Left ventricle myocardium inferior (tissue), 1 donor: ENCODE measurements around the gene GNG8. TPM values are rescaled to one million over a fixed set of nuclear protein-coding genes. Genes with fewer than 3 reads are reported as not detected.

Experiments
- DNase-seq: peaks from one replicate; pipeline ENCODE4 v3.0.0-alpha.2; 2020
- H3K27ac ChIP-seq: fragments of 200-600 bp; replicated peaks from 2 replicates; pipeline ENCODE4 v1.8.0; 2021
- H3K27me3 ChIP-seq: fragments of 200-600 bp; 2 replicates; pipeline ENCODE4 v1.8.0; 2021; ENCODE audit warnings: low read depth
- H3K36me3 ChIP-seq: fragments of 200-600 bp; 2 replicates; pipeline ENCODE4 v1.8.0; 2021
- H3K4me1 ChIP-seq: fragments of 200-600 bp; 2 replicates; pipeline ENCODE4 v1.8.0; 2021
- H3K4me3 ChIP-seq: fragments of 200-600 bp; 2 replicates; pipeline ENCODE4 v1.8.0; 2021; ENCODE audit warnings: mild to moderate bottlenecking, moderate library complexity
- H3K9me3 ChIP-seq: fragments of 200-600 bp; replicated peaks from 2 replicates; pipeline ENCODE4 v1.8.0; 2021
- intact Hi-C: fragments of 100-400 bp; cut with micrococcal nuclease; formaldehyde crosslinking; loops from one replicate; pipeline ENCODE4 v1.11.0; 2022
- total RNA-seq: library from RNA; stranded (reverse); fragmentation: NEBNext Ultra II Directional; extraction: Animal tissue kit (Norgen Biotek cat#: 25700); gene quantifications from one replicate; pipeline ENCODE4 v1.2.1, GENCODE V29; 2021
- TF ChIP-seq, protein P1 (sequence below): fragments of 200-600 bp; IDR thresholded peaks from 2 replicates; pipeline ENCODE4 v1.8.0; 2021; ENCODE audit warnings: antibody characterized with exemption, mild to moderate bottlenecking, borderline replicate concordance
- donor health status: DM: no; HTN: yes; CAD: no; lungs with severe emphysema.

GNG8 gene
- total RNA-seq, 1 donor from 2014 or later = not detected

DNA sequence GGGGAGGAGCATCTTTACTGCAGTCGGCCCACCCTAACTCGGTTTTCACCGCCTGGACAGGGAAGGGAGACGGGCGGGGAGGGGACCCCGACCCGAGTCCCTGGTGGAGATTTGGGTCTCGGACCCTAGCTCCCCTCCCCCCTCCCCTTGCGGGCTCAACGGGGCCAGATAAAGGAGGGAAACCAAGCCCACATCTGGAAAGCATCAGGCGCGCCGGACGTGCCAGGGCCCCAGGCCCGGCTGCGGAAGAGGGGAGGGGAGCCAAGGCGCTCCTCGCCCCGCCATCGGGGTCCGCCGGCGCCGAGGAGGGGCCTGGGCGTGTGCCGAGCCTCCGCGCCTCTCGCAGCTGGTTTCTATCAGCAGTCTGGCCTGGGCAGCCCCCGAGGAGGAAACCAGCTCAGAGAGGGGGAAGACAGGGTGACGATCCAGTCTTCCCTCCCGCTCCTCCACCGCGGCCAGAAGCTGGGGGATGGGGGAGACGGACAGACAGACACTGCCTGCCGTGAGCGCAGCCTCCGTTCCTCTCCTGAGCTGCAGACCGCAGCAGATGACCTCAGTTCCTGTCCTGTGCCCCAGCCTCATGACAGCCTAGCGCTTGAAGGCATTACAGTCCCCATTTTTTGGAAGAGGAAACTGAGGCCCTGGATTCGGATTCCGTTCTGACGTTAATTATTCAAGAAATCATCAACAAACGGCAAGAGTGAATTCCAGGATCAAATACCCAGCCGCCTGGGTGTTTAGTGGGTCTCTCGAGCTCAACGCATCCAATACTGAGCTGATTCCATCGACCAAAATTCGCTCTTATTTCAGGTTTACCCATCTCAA, 3.6 kb upstream of the GNG8 start:
- H3K9me3 ChIP-seq = no peaks in the 10 kb centered on the region
- intact Hi-C loops = no loop called here
- peaks cover 28% of the 10 kb centered on the region for H3K4me1 ChIP-seq
- peak; percentile 60 for DNase-seq
- no peaks in the 10 kb centered on the region for H3K36me3 ChIP-seq
- TF ChIP-seq, protein P1, sequence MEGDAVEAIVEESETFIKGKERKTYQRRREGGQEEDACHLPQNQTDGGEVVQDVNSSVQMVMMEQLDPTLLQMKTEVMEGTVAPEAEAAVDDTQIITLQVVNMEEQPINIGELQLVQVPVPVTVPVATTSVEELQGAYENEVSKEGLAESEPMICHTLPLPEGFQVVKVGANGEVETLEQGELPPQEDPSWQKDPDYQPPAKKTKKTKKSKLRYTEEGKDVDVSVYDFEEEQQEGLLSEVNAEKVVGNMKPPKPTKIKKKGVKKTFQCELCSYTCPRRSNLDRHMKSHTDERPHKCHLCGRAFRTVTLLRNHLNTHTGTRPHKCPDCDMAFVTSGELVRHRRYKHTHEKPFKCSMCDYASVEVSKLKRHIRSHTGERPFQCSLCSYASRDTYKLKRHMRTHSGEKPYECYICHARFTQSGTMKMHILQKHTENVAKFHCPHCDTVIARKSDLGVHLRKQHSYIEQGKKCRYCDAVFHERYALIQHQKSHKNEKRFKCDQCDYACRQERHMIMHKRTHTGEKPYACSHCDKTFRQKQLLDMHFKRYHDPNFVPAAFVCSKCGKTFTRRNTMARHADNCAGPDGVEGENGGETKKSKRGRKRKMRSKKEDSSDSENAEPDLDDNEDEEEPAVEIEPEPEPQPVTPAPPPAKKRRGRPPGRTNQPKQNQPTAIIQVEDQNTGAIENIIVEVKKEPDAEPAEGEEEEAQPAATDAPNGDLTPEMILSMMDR = no peak
- H3K4me3 ChIP-seq = peak overlapping the region; percentile 63
- peaks cover 35% of the 10 kb centered on the region for H3K27me3 ChIP-seq
- peak overlapping the region; percentile 78 for H3K27ac ChIP-seq

DNA sequence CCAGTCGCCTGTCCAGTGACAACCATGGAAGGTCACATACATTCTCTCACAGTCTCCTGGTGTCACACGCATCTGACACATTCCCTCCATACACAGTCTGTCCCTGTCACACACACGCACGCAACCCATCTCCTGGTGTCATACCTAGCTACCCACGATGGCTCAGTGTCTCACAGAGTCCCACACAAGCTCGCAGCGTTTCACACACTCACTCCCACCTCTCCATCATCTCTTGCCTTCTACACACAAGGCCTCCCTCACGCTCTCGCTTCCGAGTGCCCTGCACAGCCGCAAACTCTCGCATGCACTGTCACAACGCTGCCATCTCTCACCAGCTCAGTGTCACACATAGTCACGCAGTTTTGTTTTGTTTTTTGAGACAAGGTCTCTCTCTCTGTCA, 1.2 kb upstream of the GNG8 start:
- TF ChIP-seq, protein P1 = no peak
- Histone ChIP-seq H3K27ac (no peak overlapping the region), H3K27me3 (peaks cover 54% of the 10 kb centered on the region)

DNA sequence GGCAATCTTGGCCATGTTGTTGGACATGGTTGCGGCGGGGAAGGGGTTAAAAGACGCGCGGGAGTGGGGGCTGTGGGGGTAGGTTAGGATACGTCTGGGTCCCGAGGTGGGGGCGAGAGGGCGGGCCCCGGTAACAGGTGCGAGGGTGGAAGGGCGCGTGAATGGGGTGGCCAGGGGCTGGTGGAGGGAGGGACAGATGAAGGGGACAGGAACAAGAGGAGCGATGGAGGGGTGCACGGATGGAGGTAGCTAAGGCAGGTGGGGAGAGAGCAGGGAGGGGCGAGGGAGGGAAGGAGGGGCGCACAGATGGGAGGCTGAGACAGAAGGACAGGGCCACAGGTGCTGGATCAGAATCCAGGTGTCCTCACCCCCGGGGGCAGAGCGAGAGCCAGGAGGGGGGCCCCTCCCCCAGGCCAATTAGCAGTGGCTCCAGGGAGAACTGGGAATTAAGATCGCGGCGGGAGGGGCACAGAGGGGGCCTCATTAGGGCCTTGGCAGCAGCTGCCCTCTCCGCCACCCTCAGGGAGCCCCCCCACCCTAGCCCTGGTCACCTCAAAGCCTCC, 1.3 kb downstream of the GNG8 start:
- Histone ChIP-seq H3K9me3 (no peaks in the 10 kb centered on the region), H3K27ac (no peak overlapping the region), H3K36me3 (no peaks in the 10 kb centered on the region), H3K27me3 (peaks cover 34% of the 10 kb centered on the region), H3K4me3 (peak overlapping the region; percentile 58), H3K4me1 (peaks cover 45% of the 10 kb centered on the region)
- intact Hi-C loops = no loop called here
- no peak for DNase-seq
- TF ChIP-seq, protein P1 = no peak

More for the DNA sequence above, 1.2 kb upstream of the GNG8 start:
- intact Hi-C loops = no loop called here
- no peak for DNase-seq
- H3K36me3 ChIP-seq = no peaks in the 10 kb centered on the region
- H3K9me3 ChIP-seq = no peaks in the 10 kb centered on the region
- peaks cover 38% of the 10 kb centered on the region for H3K4me1 ChIP-seq
- H3K4me3 ChIP-seq = no peak overlapping the region

DNA sequence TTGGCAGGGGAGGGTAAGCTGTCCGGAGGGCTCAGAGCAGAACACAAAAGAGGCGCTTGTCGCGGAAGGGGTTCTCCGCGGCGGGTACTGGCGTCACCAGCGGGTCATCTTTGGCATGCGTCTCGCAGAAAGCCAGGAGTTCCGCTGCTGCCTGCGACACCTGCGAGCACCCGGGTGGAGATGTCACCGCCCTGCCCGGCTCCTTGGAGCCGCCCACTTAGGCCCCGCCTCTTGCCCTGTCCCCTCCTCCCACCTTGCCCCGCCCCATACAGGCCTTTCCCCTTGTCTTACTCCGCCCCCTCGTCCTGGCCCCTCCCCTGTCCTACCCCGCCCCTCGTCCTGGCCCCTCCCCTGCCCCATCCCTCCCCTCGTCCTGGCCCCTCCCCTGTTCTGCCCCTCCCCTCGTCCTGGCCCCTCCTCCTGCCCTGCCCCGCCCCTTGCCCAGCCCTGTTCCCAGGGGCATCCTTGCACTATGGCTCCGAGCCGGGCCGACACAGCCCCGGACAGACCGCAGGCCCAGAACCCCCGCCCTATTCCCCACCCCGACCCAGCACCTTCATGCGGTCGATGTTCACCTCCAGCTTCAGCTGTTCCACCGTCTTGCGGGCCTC, 1.9 kb downstream of the GNG8 start:
- peak overlapping the region; percentile 58 for H3K4me3 ChIP-seq
- peak; percentile 65 for DNase-seq
- H3K36me3 ChIP-seq = no peaks in the 10 kb centered on the region
- H3K27ac ChIP-seq = no peak overlapping the region
- TF ChIP-seq, protein P1 = no peak
- intact Hi-C loops = no loop called here
- peaks cover 45% of the 10 kb centered on the region for H3K4me1 ChIP-seq
- no peaks in the 10 kb centered on the region for H3K9me3 ChIP-seq
- H3K27me3 ChIP-seq = peaks cover 30% of the 10 kb centered on the region

DNA sequence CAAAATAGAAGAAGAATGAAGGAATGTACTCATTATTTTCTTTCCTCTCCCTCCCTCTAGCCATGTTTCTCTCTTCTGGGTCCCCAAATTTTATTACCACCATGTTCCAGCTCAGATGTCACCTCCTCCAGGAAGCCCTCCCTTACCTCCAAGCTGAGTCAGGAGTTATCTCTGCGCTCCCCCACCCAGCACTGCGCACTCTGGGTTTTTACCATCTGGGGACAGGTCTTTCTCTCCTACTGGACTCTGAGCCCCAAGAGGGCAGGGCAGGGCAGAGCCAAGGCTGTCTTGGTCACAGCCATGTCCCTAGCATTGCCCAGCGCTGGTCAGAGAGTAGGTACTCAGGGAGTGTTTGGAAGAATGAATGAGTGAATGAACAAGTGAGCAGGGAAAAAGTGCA, 2.9 kb downstream of the GNG8 start:
- H3K27ac ChIP-seq = no peak overlapping the region
- TF ChIP-seq, protein P1 = no peak
- H3K4me1 ChIP-seq = peaks cover 35% of the 10 kb centered on the region
- H3K36me3 ChIP-seq = no peaks in the 10 kb centered on the region
- H3K4me3 ChIP-seq = no peak overlapping the region
- H3K27me3 ChIP-seq = peaks cover 30% of the 10 kb centered on the region
- no peak for DNase-seq
- intact Hi-C loops = no loop called here
- H3K9me3 ChIP-seq = no peaks in the 10 kb centered on the region
